IMR-90 (cell line): ENCODE measurements around the gene NUBPL. TPM values are rescaled to one million over a fixed set of nuclear protein-coding genes. Genes with fewer than 3 reads are reported as not detected.

Source experiments
- ATAC-seq: fragments of 200-7000 bp; cut with Tn5 transposase; 2 replicates; pipeline ENCODE4 v1.9.1; 2020; ENCODE audit warnings: low read depth, mild to moderate bottlenecking, moderate library complexity
- BruUV-seq: library from RNA; stranded (reverse); fragments of 400-500 nt; replicated peaks from 2 replicates; lab custom pipeline; 2021; lab: Mats Ljungman, UMichigan
- CTCF ChIA-PET: fragments of 300-600 bp; formaldehyde crosslinking; extraction: SDS; loops from one replicate; lab custom pipeline; 2021; ENCODE audit warnings: antibody characterized with exemption; lab: Yijun Ruan, JAX
- POLR2A ChIA-PET: fragments of 300-600 bp; sonication (Branson Sonifier 250); formaldehyde crosslinking; loops from one replicate; lab custom pipeline; 2022; ENCODE audit warnings: antibody characterized with exemption; ENCODE audit not compliant: unreplicated experiment; lab: Charles Lee
- DNase-seq: peaks from one replicate; pipeline ENCODE4 v3.0.0; 2013
- H2AFZ ChIP-seq: replicated peaks from 2 replicates; pipeline ENCODE3; 2013; ENCODE audit warnings: low read length, mild to moderate bottlenecking; ENCODE audit not compliant: poor library complexity
- H2AK5ac ChIP-seq: 2 replicates; pipeline ENCODE4 v1.6.1; 2013; ENCODE audit warnings: low read depth, low read length, inconsistent platforms
- H2AK9ac ChIP-seq: replicated peaks from 2 replicates; pipeline ENCODE3; 2013; ENCODE audit warnings: mild to moderate bottlenecking, low read depth, low read length, moderate library complexity; ENCODE audit not compliant: poor library complexity
- H2BK120ac ChIP-seq: 2 replicates; pipeline ENCODE4 v1.6.1; 2013; ENCODE audit warnings: low read depth, low read length, inconsistent platforms
- H2BK15ac ChIP-seq: 3 replicates; pipeline ENCODE4 v1.6.1; 2013; ENCODE audit warnings: low read depth, low read length, inconsistent platforms
- H2BK20ac ChIP-seq: 2 replicates; pipeline ENCODE4 v1.6.1; 2013; ENCODE audit warnings: low read depth, mild to moderate bottlenecking, inconsistent platforms, low read length, moderate library complexity
- H2BK5ac ChIP-seq: 2 replicates; pipeline ENCODE4 v1.6.1; 2013; ENCODE audit warnings: mild to moderate bottlenecking, low read depth, low read length, inconsistent platforms; ENCODE audit not compliant: poor library complexity, severe bottlenecking
- H3K14ac ChIP-seq: replicated peaks from 2 replicates; pipeline ENCODE4 v1.6.1; 2013; ENCODE audit warnings: low read depth, low read length, inconsistent platforms
- H3K18ac ChIP-seq: 2 replicates; pipeline ENCODE4 v1.6.1; 2013; ENCODE audit warnings: low read depth, low read length, control low read depth
- H3K23ac ChIP-seq: 2 replicates; pipeline ENCODE4 v1.6.1; 2013; ENCODE audit warnings: low read depth, low read length, inconsistent platforms
- H3K27ac ChIP-seq: 2 replicates; pipeline ENCODE4 v1.5.1; 2013; ENCODE audit warnings: mild to moderate bottlenecking, control low read depth, low read length; ENCODE audit not compliant: insufficient read depth
- H3K27me3 ChIP-seq: 2 replicates; pipeline ENCODE4 v1.6.1; 2013; ENCODE audit warnings: low read length; ENCODE audit not compliant: control insufficient read depth, insufficient read depth
- H3K36me3 ChIP-seq: 2 replicates; pipeline ENCODE4 v1.6.1; 2013; ENCODE audit warnings: low read length, mixed read lengths; ENCODE audit not compliant: control insufficient read depth, insufficient read depth
- H3K4ac ChIP-seq: 2 replicates; pipeline ENCODE4 v1.6.1; 2013; ENCODE audit warnings: low read depth, low read length, inconsistent platforms
- H3K4me1 ChIP-seq: 2 replicates; pipeline ENCODE4 v1.6.1; 2013; ENCODE audit warnings: low read length, mixed read lengths; ENCODE audit not compliant: control insufficient read depth, insufficient read depth
- H3K4me2 ChIP-seq: 2 replicates; pipeline ENCODE4 v1.6.1; 2013; ENCODE audit warnings: low read depth, mild to moderate bottlenecking, control low read depth, low read length, moderate library complexity
- H3K4me3 ChIP-seq: 2 replicates; pipeline ENCODE4 v1.5.1; 2013; ENCODE audit warnings: low read depth, mild to moderate bottlenecking, control low read depth, low read length, moderate library complexity; ENCODE audit not compliant: insufficient read depth
- H3K56ac ChIP-seq: 2 replicates; pipeline ENCODE4 v1.6.1; 2013; ENCODE audit warnings: low read length, inconsistent platforms; ENCODE audit not compliant: insufficient read depth; ENCODE audit errors: extremely low read depth
- H3K79me1 ChIP-seq, 2 experiments: 2 replicates each; pipeline ENCODE4 v1.6.1; 2013; ENCODE audit warnings: low read length in 2 of 2, inconsistent platforms in 1 of 2, low read depth in 1 of 2
- H3K9ac ChIP-seq: 2 replicates; pipeline ENCODE4 v1.6.1; 2013; ENCODE audit warnings: low read depth, low read length, control low read depth
- H3K9me1 ChIP-seq: 2 replicates; pipeline ENCODE4 v1.6.1; 2013; ENCODE audit warnings: low read length, inconsistent platforms; ENCODE audit not compliant: insufficient read depth
- H3K9me3 ChIP-seq: 2 replicates; pipeline ENCODE4 v1.6.1; 2013; ENCODE audit warnings: low read length; ENCODE audit not compliant: control insufficient read depth, insufficient read depth
- H4K20me1 ChIP-seq: 2 replicates; pipeline ENCODE4 v1.6.1; 2013; ENCODE audit warnings: low read length, inconsistent platforms; ENCODE audit not compliant: insufficient read depth
- H4K5ac ChIP-seq: 2 replicates; pipeline ENCODE4 v1.6.1; 2013; ENCODE audit warnings: mild to moderate bottlenecking, low read depth, low read length, control low read depth
- H4K8ac ChIP-seq, 2 experiments: 2 replicates each; pipeline ENCODE4 v1.6.1; 2013; ENCODE audit warnings: low read depth in 2 of 2, low read length in 2 of 2, control low read depth in 1 of 2, inconsistent platforms in 1 of 2
- H4K91ac ChIP-seq: 2 replicates; pipeline ENCODE4 v1.6.1; 2013; ENCODE audit warnings: low read depth, low read length, inconsistent platforms; ENCODE audit not compliant: insufficient read depth
- BHLHE40 ChIP-seq: fragments of 150-350 bp; IDR thresholded peaks from 2 replicates; pipeline ENCODE4 v1.6.1; 2016; ENCODE audit warnings: mild to moderate bottlenecking, low read depth, low read length
- MXI1 ChIP-seq: IDR thresholded peaks from 2 replicates; pipeline ENCODE4 v1.6.1; 2012; ENCODE audit warnings: low read depth, mild to moderate bottlenecking, low read length, moderate library complexity, borderline replicate concordance
- USF2 ChIP-seq: fragments of 150-350 bp; IDR thresholded peaks from 2 replicates; pipeline ENCODE4 v1.6.1; 2017; ENCODE audit warnings: mild to moderate bottlenecking, antibody characterized with exemption, low read length, low read depth
- dilution Hi-C: fragments of 300-500 bp; cut with HindIII; formaldehyde crosslinking; loops from one replicate; pipeline ENCODE4 v1.14.3; 2018; ENCODE audit warnings: low sequenced_read_pairs; ENCODE audit not compliant: unreplicated experiment
- in situ Hi-C: fragments of 300-500 bp; cut with MboI; formaldehyde crosslinking; loops from 3 replicates; pipeline ENCODE4 v1.14.3; 2019; ENCODE audit warnings: low sequenced_read_pairs, inconsistent platforms, mixed read lengths
- intact Hi-C: fragments of 100-400 bp; cut with micrococcal nuclease; formaldehyde crosslinking; loops from 2 replicates; pipeline ENCODE4 v1.10.0; 2022
- polyA plus RNA-seq, 3 experiments: library from polyadenylated mRNA; depleted of rRNA; stranded (reverse); fragments of >200 nt; gene quantifications; 2 replicates each; pipeline ENCODE4 v1.2.3, GENCODE V29; 2012; ENCODE audit warnings: low replicate concordance in 1 of 3
- total RNA-seq: library from RNA; depleted of rRNA; stranded (reverse); fragments of >200 nt; gene quantifications from 2 replicates; pipeline ENCODE4 v1.2.3, GENCODE V29; 2012

NUBPL gene
- total and polyA plus RNA-seq, 2 of the 4 experiments (the other 2 are of a cell fraction) = 5.4 to 11.5 TPM

GRCh38 chr14:31768355-31768754 is 207.2 kb downstream of the NUBPL start:
- Histone ChIP-seq H3K4me3 (no peak overlapping the region), H3K4me1 (no peaks in the 10 kb centered on the region), H3K14ac (no peak overlapping the region), H3K27ac (no peak overlapping the region), H3K56ac (no peak overlapping the region), H3K4ac (no peak overlapping the region), H3K4me2 (no peak overlapping the region), H3K36me3 (no peaks in the 10 kb centered on the region), H2BK5ac (no peak overlapping the region), H2AK5ac (no peak overlapping the region), H4K5ac (no peak overlapping the region), H3K9ac (no peak overlapping the region), H3K18ac (no peak overlapping the region), H2BK20ac (no peak overlapping the region), H3K23ac (no peak overlapping the region), H3K79me1 (no peaks in the 10 kb centered on the region), H4K91ac (no peak overlapping the region), H2AFZ (no peak overlapping the region), H4K8ac (no peak overlapping the region), H2AK9ac (no peak overlapping the region), H3K27me3 (no peaks in the 10 kb centered on the region), H2BK120ac (no peak overlapping the region), H3K9me1 (no peaks in the 10 kb centered on the region), H2BK15ac (no peak overlapping the region), H3K9me3 (no peaks in the 10 kb centered on the region), H4K20me1 (no peaks in the 10 kb centered on the region)
- in situ Hi-C loops = no loop called here
- ATAC-seq (no peak), DNase-seq (no peak)
- intact Hi-C loops = no loop called here
- TF ChIP-seq USF2 = no peak
- no peak for TF ChIP-seq MXI1
- no peak for TF ChIP-seq BHLHE40
- no TSS peak for BruUV-seq
- ChIA-PET POLR2A (interaction anchor here (0.6 kb wide), 1 partner anchor 26 kb away, joined by 3 read pairs; no protein-coding TSS in a partner anchor), CTCF (no interaction called here)
- dilution Hi-C loops = no loop called here
